ENCODE results near the gene GPR31. TPM values are rescaled to one million over a fixed set of nuclear protein-coding genes. Genes with fewer than 3 reads are reported as not detected.

The GPR31 gene
- total RNA-seq, 1 donor from 2014 or later = not detected

DNA sequence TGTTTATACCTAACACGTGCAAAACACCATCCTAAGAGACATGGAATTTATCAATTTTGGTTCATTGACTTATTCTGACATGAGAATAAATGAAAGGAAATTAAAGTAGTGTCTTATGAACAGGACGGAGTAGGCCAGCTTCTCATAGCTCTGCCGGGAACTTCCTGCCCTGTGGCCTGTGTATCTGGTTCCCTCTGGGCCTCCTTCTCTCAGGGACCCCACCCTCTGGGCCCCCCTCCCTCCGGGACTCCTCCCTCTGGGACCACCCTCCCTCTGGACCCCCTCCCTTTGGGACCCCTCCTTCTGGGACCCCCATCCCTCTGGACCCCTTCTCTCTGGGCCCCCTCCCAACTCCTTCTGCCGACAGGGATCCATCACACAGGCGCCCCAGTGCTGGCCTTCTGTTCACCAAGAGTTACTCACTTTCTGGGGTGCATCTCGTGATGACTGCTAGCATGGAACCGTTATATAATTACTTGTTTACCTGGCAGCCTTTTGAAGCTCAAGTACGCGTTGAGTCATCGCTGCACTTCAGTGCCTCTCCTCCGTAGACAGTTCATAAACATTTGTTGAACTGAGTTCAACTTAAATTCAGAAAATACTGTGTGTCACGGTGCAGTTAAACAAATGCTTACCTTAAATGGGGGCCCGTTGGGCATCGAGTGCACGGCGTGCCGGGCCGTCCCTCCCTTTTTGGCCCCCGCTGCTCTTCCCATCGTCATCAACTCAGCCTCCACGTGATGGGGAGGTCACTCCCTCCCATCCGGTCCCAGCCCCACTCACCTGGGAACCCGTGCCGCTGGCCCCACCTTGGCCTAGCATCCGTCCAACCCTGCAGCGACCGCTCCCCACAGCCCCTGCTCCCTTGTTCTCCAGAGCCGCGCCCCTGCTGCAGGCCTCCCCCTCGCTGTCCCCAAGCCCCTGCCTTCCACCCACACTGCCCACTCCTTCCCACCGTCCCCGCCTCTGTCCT lies 26.8 kb downstream of the GPR31 start:
- Mint-ChIP-seq H3K4me1 (peaks cover 8% of the 10 kb centered on the region), H3K4me3 (no peak overlapping the region), H3K27me3 (ENCODE audit: low read depth) (no peaks in the 10 kb centered on the region), H3K36me3 (no peaks in the 10 kb centered on the region), H3K27ac (no peak overlapping the region), H3K9me3 (no peaks in the 10 kb centered on the region)
- no peak for DNase-seq (ENCODE audit: low spot score in 2 of 2, unreplicated experiment in 2 of 2)
- TF ChIP-seq, protein P1, sequence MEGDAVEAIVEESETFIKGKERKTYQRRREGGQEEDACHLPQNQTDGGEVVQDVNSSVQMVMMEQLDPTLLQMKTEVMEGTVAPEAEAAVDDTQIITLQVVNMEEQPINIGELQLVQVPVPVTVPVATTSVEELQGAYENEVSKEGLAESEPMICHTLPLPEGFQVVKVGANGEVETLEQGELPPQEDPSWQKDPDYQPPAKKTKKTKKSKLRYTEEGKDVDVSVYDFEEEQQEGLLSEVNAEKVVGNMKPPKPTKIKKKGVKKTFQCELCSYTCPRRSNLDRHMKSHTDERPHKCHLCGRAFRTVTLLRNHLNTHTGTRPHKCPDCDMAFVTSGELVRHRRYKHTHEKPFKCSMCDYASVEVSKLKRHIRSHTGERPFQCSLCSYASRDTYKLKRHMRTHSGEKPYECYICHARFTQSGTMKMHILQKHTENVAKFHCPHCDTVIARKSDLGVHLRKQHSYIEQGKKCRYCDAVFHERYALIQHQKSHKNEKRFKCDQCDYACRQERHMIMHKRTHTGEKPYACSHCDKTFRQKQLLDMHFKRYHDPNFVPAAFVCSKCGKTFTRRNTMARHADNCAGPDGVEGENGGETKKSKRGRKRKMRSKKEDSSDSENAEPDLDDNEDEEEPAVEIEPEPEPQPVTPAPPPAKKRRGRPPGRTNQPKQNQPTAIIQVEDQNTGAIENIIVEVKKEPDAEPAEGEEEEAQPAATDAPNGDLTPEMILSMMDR (IDR thresholded peaks at IDR 0.05; ENCODE audit: unreplicated experiment) = no peak

DNA sequence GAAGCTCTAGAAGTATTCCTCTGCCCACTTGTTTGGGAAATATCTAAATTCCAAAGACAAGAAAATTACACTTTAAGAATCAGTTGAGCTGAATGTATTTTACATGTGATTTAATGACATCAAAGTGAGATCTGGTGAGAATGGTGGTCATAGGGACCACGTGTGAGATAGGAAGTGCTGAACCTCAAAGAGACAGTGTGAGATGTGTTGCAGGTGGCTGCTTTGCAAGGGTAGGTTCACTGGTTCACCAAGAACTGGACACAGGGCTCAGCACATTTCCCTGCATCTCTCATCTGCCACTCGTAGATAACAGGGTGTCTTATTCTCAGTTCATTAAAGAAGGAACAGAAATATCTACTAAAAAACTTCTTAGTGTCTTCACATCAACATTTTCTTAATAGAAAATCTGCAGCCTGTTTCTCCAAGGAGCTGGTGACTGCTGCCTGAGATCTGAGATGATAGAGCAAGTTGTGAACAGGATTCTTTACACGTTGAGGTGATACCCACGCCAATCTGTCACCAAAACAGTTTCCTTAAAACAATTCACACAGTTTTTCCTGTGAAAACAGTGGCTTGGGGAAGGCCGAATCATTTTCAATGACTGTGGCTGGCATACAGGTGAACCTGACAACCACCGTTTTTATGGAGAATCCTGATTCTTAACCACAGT lies 27.6 kb downstream of the GPR31 start:
- peaks cover 8% of the 10 kb centered on the region for H3K4me1 Mint-ChIP-seq
- no peaks in the 10 kb centered on the region for H3K9me3 Mint-ChIP-seq
- no peaks in the 10 kb centered on the region for H3K27me3 Mint-ChIP-seq (ENCODE audit: low read depth)
- no peak for DNase-seq (ENCODE audit: low spot score in 2 of 2, unreplicated experiment in 2 of 2)
- no peak overlapping the region for H3K27ac Mint-ChIP-seq
- no peaks in the 10 kb centered on the region for H3K36me3 Mint-ChIP-seq
- TF ChIP-seq, protein P1 (IDR thresholded peaks at IDR 0.05; ENCODE audit: unreplicated experiment) = no peak
- no peak overlapping the region for H3K4me3 Mint-ChIP-seq

- Mint-ChIP-seq H3K4me3 (no peak overlapping the region), H3K36me3 (no peaks in the 10 kb centered on the region), H3K27ac (peak overlapping the region; percentile 12), H3K27me3 (ENCODE audit: low read depth) (no peaks in the 10 kb centered on the region), H3K9me3 (no peaks in the 10 kb centered on the region), H3K4me1 (peaks cover 8% of the 10 kb centered on the region)
- TF ChIP-seq, protein P1 (IDR thresholded peaks at IDR 0.05; ENCODE audit: unreplicated experiment) = no peak
- no peak for DNase-seq (ENCODE audit: low spot score in 2 of 2, unreplicated experiment in 2 of 2)
Observed at GRCh38 chr6:167129562-167129961, 28.2 kb downstream of the GPR31 start.

GRCh38 chr6:167129159-167129558 lies 28.6 kb downstream of the GPR31 start:
- Mint-ChIP-seq H3K27ac (no peak overlapping the region), H3K36me3 (no peaks in the 10 kb centered on the region), H3K9me3 (no peaks in the 10 kb centered on the region), H3K4me3 (no peak overlapping the region), H3K27me3 (ENCODE audit: low read depth) (no peaks in the 10 kb centered on the region), H3K4me1 (peaks cover 8% of the 10 kb centered on the region)
- TF ChIP-seq, protein P1 (IDR thresholded peaks at IDR 0.05; ENCODE audit: unreplicated experiment) = no peak
- DNase-seq (ENCODE audit: low spot score in 2 of 2, unreplicated experiment in 2 of 2) = no peak

GRCh38 chr6:167127785-167128531 lies 29.8 kb downstream of the GPR31 start:
- H3K27me3 Mint-ChIP-seq (ENCODE audit: low read depth) = no peaks in the 10 kb centered on the region
- no peak overlapping the region for H3K4me3 Mint-ChIP-seq
- TF ChIP-seq, protein P1 (IDR thresholded peaks at IDR 0.05; ENCODE audit: unreplicated experiment) = no peak
- peaks cover 8% of the 10 kb centered on the region for H3K4me1 Mint-ChIP-seq
- H3K27ac Mint-ChIP-seq = no peak overlapping the region
- no peak for DNase-seq (ENCODE audit: low spot score in 2 of 2, unreplicated experiment in 2 of 2)
- H3K36me3 Mint-ChIP-seq = no peaks in the 10 kb centered on the region
- H3K9me3 Mint-ChIP-seq = no peaks in the 10 kb centered on the region

Data from mesothelial cell of epicardium (in vitro differentiated cells).